H1 (cell line): ENCODE data around the gene ADAMTS4. TPM values are rescaled to one million over a fixed set of nuclear protein-coding genes. Genes with fewer than 3 reads are reported as not detected.

ENCODE experiments used
- CTCF ChIA-PET: fragments of 300-600 bp; sonication (Branson Sonifier 250); formaldehyde crosslinking; loops from one replicate; lab custom pipeline; 2021; ENCODE audit not compliant: partially characterized antibody; lab: Charles Lee
- POLR2A ChIA-PET: fragments of 300-600 bp; sonication (Branson Sonifier 250); formaldehyde crosslinking; loops from one replicate; lab custom pipeline; 2021; ENCODE audit warnings: inconsistent platforms; ENCODE audit not compliant: partially characterized antibody; lab: Charles Lee
- DNase-seq, 2 experiments: peaks; one replicate each; pipeline versions ENCODE4 v3.0.0 to v3.0.0-alpha.2; 2010 to 2022; ENCODE audit warnings: low spot score in 2 of 2, low read depth in 1 of 2, mixed read lengths in 1 of 2
- FAIRE-seq: peaks from 2 replicates; lab custom pipeline; 2011; peaks lifted over from hg19 to GRCh38; lab: Jason Lieb, UNC
- H2AFZ ChIP-seq: 2 replicates; pipeline ENCODE4 v1.8.1; 2012; ENCODE audit warnings: low read length, inconsistent platforms
- H2AK5ac ChIP-seq: 2 replicates; pipeline ENCODE4 v1.6.1; 2013; ENCODE audit warnings: low read depth, low read length
- H2BK120ac ChIP-seq: replicated peaks from 2 replicates; pipeline ENCODE3; 2013; ENCODE audit warnings: low read depth, low read length, inconsistent platforms
- H2BK12ac ChIP-seq: 2 replicates; pipeline ENCODE4 v1.6.1; 2013; ENCODE audit warnings: low read depth, low read length
- H2BK15ac ChIP-seq: 2 replicates; pipeline ENCODE4 v1.6.1; 2013; ENCODE audit warnings: low read length
- H2BK20ac ChIP-seq: 2 replicates; pipeline ENCODE4 v1.6.1; 2013; ENCODE audit warnings: low read length
- H2BK5ac ChIP-seq: 2 replicates; pipeline ENCODE4 v1.6.1; 2013; ENCODE audit warnings: low read depth, low read length
- H3K14ac ChIP-seq: 2 replicates; pipeline ENCODE4 v1.6.1; 2013; ENCODE audit warnings: inconsistent platforms; ENCODE audit not compliant: insufficient read length
- H3K18ac ChIP-seq: 2 replicates; pipeline ENCODE4 v1.6.1; 2013; ENCODE audit warnings: low read length; ENCODE audit errors: extremely low read depth
- H3K23ac ChIP-seq: 2 replicates; pipeline ENCODE4 v1.6.1; 2013; ENCODE audit warnings: inconsistent platforms; ENCODE audit not compliant: insufficient read length
- H3K23me2 ChIP-seq: 2 replicates; pipeline ENCODE4 v1.6.1; 2013; ENCODE audit warnings: low read depth, low read length
- H3K27ac ChIP-seq: 2 replicates; pipeline ENCODE4 v1.6.1; 2011; ENCODE audit warnings: low read depth, low read length, inconsistent platforms
- H3K27me3 ChIP-seq, 4 experiments: replicated peaks in 1 of 4; 1 replicate in 1 of 4; 2 replicates in 3 of 4; pipeline versions ENCODE4 v1.6.1 to v1.8.1; 2011 to 2013; ENCODE audit warnings: low read length in 3 of 4, mild to moderate bottlenecking in 3 of 4, inconsistent platforms in 2 of 4, mixed read lengths in 2 of 4, moderate library complexity in 1 of 4; ENCODE audit not compliant: control insufficient read depth in 3 of 4, insufficient read depth in 3 of 4; ENCODE audit errors: extremely low read depth in 1 of 4
- H3K36me3 ChIP-seq, 4 experiments: 2 replicates each; pipeline versions ENCODE4 v1.6.1 to v1.8.1; 2011 to 2013; ENCODE audit warnings: mild to moderate bottlenecking in 4 of 4, low read length in 3 of 4, moderate library complexity in 2 of 4, control low read depth in 1 of 4, inconsistent platforms in 1 of 4; ENCODE audit not compliant: insufficient read depth in 4 of 4, control insufficient read depth in 2 of 4
- H3K4ac ChIP-seq: replicated peaks from 2 replicates; pipeline ENCODE3; 2013; ENCODE audit warnings: low read length, low read depth, mixed read lengths, inconsistent platforms; ENCODE audit not compliant: insufficient read length
- H3K4me1 ChIP-seq, 4 experiments: replicated peaks in 1 of 4; 1 replicate in 1 of 4; 2 replicates in 3 of 4; pipeline versions ENCODE4 v1.6.1 to v1.8.1; 2011 to 2013; ENCODE audit warnings: low read length in 3 of 4, inconsistent platforms in 2 of 4, mixed read lengths in 1 of 4; ENCODE audit not compliant: insufficient read depth in 4 of 4, control insufficient read depth in 3 of 4
- H3K4me2 ChIP-seq, 2 experiments: 2 replicates each; pipeline versions ENCODE4 v1.6.1 to v1.8.1; 2011 to 2013; ENCODE audit warnings: low read depth in 2 of 2, low read length in 2 of 2, control low read depth in 1 of 2, inconsistent platforms in 1 of 2, mild to moderate bottlenecking in 1 of 2; ENCODE audit not compliant: insufficient read depth in 1 of 2
- H3K4me3 ChIP-seq, 4 experiments: fragments of 200-600, 300-600 bp in 1 of 4; sonication (generic), shearing (Covaris generic), sonication (Bioruptor Twin) in 1 of 4; 2 replicates each; pipeline versions ENCODE4 v1.5.1 to v1.8.1; 2011 to 2016; ENCODE audit warnings: low read length in 4 of 4, low read depth in 3 of 4, control low read depth in 2 of 4, inconsistent platforms in 2 of 4, mild to moderate bottlenecking in 2 of 4, mixed read lengths in 1 of 4, moderate library complexity in 1 of 4; ENCODE audit not compliant: insufficient read depth in 2 of 4; ENCODE audit errors: extremely low read depth in 1 of 4
- H3K56ac ChIP-seq: replicated peaks from 2 replicates; pipeline ENCODE3; 2013; ENCODE audit warnings: low read depth, mild to moderate bottlenecking, mixed read lengths, low read length, inconsistent platforms; ENCODE audit not compliant: insufficient read length
- H3K79me1 ChIP-seq: 2 replicates; pipeline ENCODE4 v1.6.1; 2013; ENCODE audit warnings: low read depth, low read length, control low read depth
- H3K79me2 ChIP-seq, 2 experiments: 2 replicates each; pipeline versions ENCODE4 v1.6.1 to v1.8.1; 2012 to 2013; ENCODE audit warnings: low read length in 2 of 2, mild to moderate bottlenecking in 2 of 2, inconsistent platforms in 1 of 2; ENCODE audit not compliant: insufficient read depth in 2 of 2, control insufficient read depth in 1 of 2
- H3K9ac ChIP-seq, 4 experiments: replicated peaks in 1 of 4; 1 replicate in 1 of 4; 2 replicates in 3 of 4; pipeline versions ENCODE4 v1.6.1 to v1.8.1; 2011 to 2013; ENCODE audit warnings: low read depth in 3 of 4, low read length in 3 of 4, control low read depth in 2 of 4, mild to moderate bottlenecking in 2 of 4, moderate library complexity in 2 of 4, inconsistent platforms in 1 of 4; ENCODE audit errors: extremely low read depth in 1 of 4
- H3K9me3 ChIP-seq, 2 experiments: 2 replicates each; pipeline versions ENCODE4 v1.6.1 to v1.8.1; 2012 to 2013; ENCODE audit warnings: mild to moderate bottlenecking in 2 of 2, moderate library complexity in 2 of 2, control low read depth in 1 of 2, inconsistent platforms in 1 of 2, low read depth in 1 of 2, low read length in 1 of 2, mixed read lengths in 1 of 2; ENCODE audit not compliant: insufficient read depth in 2 of 2
- H4K20me1 ChIP-seq, 2 experiments: replicated peaks in 1 of 2; 2 replicates each; pipeline versions ENCODE3 to v1.8.1; 2011 to 2013; ENCODE audit warnings: inconsistent platforms in 2 of 2, low read length in 2 of 2, mild to moderate bottlenecking in 1 of 2; ENCODE audit not compliant: insufficient read depth in 2 of 2, control insufficient read depth in 1 of 2
- H4K5ac ChIP-seq: 2 replicates; pipeline ENCODE4 v1.6.1; 2013; ENCODE audit warnings: low read length, low read depth, mixed read lengths, inconsistent platforms; ENCODE audit not compliant: insufficient read length
- H4K8ac ChIP-seq: 2 replicates; pipeline ENCODE4 v1.8.0; 2013; ENCODE audit warnings: mild to moderate bottlenecking, moderate library complexity, low read length, inconsistent platforms; ENCODE audit not compliant: insufficient read depth; ENCODE audit errors: extremely low read depth
- H4K91ac ChIP-seq: replicated peaks from 2 replicates; pipeline ENCODE3; 2013; ENCODE audit warnings: low read length, mixed read lengths, inconsistent platforms; ENCODE audit not compliant: insufficient read length
- CBX8 ChIP-seq: fragments of 300-800, 300-1000 bp; sonication (generic); IDR thresholded peaks from 2 replicates; pipeline ENCODE4 v1.7.1; 2016; ENCODE audit warnings: low read depth, low read length, borderline replicate concordance
- CREB1 ChIP-seq: IDR thresholded peaks from 2 replicates; pipeline ENCODE4 v1.6.1; 2012; ENCODE audit warnings: inconsistent platforms
- FOSL1 ChIP-seq: IDR thresholded peaks from 2 replicates; pipeline ENCODE4 v1.6.1; 2011; ENCODE audit warnings: mild to moderate bottlenecking, low read depth, low read length, moderate library complexity; ENCODE audit not compliant: insufficient read depth
- POLR2AphosphoS5 ChIP-seq: IDR thresholded peaks from 2 replicates; pipeline ENCODE4 v1.6.1; 2011; ENCODE audit warnings: low read depth, low read length
- POU5F1 ChIP-seq: IDR thresholded peaks from 2 replicates; pipeline ENCODE4 v1.6.1; 2011; ENCODE audit warnings: low read depth, mild to moderate bottlenecking, low read length, moderate library complexity
- RNF2 ChIP-seq: fragments of 200-900, 300-1000 bp; sonication (generic); IDR thresholded peaks from 2 replicates; pipeline ENCODE4 v1.7.1; 2016; ENCODE audit warnings: borderline replicate concordance, low read depth, mild to moderate bottlenecking, antibody characterized with exemption, low read length; ENCODE audit not compliant: poor library complexity, severe bottlenecking; ENCODE audit errors: missing control alignments
- SAP30 ChIP-seq: fragments of 300-600 bp; sonication (generic); IDR thresholded peaks from 2 replicates; pipeline ENCODE4 v1.7.1; 2012; ENCODE audit warnings: low read length, moderate library complexity, mild to moderate bottlenecking, inconsistent platforms; ENCODE audit not compliant: insufficient read depth, insufficient replicate concordance
- SIN3A ChIP-seq, 2 experiments: IDR thresholded peaks in 1 of 2; conservative IDR thresholded peaks in 1 of 2; 2 replicates each; pipeline ENCODE4 v1.6.1; 2011 to 2012; ENCODE audit warnings: low read length in 2 of 2, improper control_type of control experiment in 1 of 2, low read depth in 1 of 2, mild to moderate bottlenecking in 1 of 2
- TAF1 ChIP-seq: IDR thresholded peaks from 2 replicates; pipeline ENCODE4 v1.6.1; 2011; ENCODE audit warnings: mild to moderate bottlenecking, low read depth, low read length
- WGBS, 2 experiments: shearing (Covaris generic) in 1 of 2; methylation state at CpG; one replicate each; pipeline versions ENCODE4 v1.1.6 to v1.1.7; 2013 to 2015; ENCODE audit warnings: low lambda C conversion rate in 2 of 2, mixed read lengths in 2 of 2, inconsistent platforms in 1 of 2, low coverage in 1 of 2, missing lambda C conversion rate in 1 of 2; ENCODE audit not compliant: insufficient replicate concordance in 2 of 2, insufficient coverage in 1 of 2, insufficient read length in 1 of 2; ENCODE audit errors: extremely low coverage in 1 of 2, missing lambda C conversion rate in 1 of 2; 5-methylcytosine and 5-hydroxymethylcytosine counted together
- polyA plus RNA-seq, 7 experiments: library from polyadenylated mRNA; depleted of rRNA in 3 of 7; stranded (reverse) in 5 of 7; unstranded in 2 of 7; fragments of >200 nt in 5 of 7; fragments of 200-250 nt in 2 of 7; gene quantifications; 1 replicate in 5 of 7; 2 replicates in 1 of 7; 4 replicates in 1 of 7; pipeline versions ENCODE4 v1.2.1 to v1.2.3, GENCODE V29; 2011 to 2013; ENCODE audit warnings: missing spikeins in 2 of 7, mixed read lengths in 2 of 7
- total RNA-seq: library from RNA; stranded (reverse); fragmentation: NEBNext Ultra II Directional; extraction: Animal tissue kit (Norgen Biotek cat#: 25700); gene quantifications from 2 replicates; pipeline ENCODE4 v1.2.1, GENCODE V29; 2021

Gene ADAMTS4
- total and polyA plus RNA-seq, 2 of the 8 experiments (the other 6 are each of a cell fraction or from before 2014, with no cell fraction given) = 4.6 to 7.2 TPM

DNA sequence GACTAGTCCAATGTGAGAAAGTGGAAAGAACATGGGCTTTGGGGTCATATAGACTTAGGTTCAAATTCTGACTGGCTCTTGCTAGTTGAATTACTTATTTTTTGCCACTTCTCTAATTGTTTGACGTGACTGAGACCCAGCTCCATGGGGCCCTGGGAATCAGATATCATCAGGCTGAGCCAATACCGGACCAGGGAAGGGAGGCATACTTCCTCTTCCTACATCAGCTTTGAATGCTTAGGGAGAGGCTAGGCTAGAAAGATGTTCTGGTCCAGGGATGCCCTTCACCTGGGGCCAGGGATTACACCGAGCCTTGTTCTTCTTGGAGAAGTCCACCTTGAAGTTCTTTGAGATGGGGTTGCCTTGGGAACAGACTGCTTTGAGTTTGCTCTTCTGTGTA, 42.8 kb upstream of the ADAMTS4 start:
- Histone ChIP-seq H3K23ac (no peak overlapping the region), H3K9ac (no peak overlapping the region), H3K4me3 (no peak overlapping the region), H3K9me3 (no peaks in the 10 kb centered on the region), H3K18ac (no peak overlapping the region), H2BK5ac (no peak overlapping the region), H3K56ac (no peak overlapping the region), H2BK20ac (no peak overlapping the region), H3K79me1 (no peaks in the 10 kb centered on the region), H4K8ac (no peak overlapping the region), H3K36me3 (no peaks in the 10 kb centered on the region), H3K14ac (no peak overlapping the region), H3K23me2 (no peaks in the 10 kb centered on the region), H3K79me2 (no peaks in the 10 kb centered on the region), H2BK12ac (no peak overlapping the region), H2AFZ (no peak overlapping the region), H2AK5ac (no peak overlapping the region), H3K4me1 (no peaks in the 10 kb centered on the region), H2BK15ac (no peak overlapping the region), H3K4me2 (no peak overlapping the region), H3K27ac (no peak overlapping the region), H3K4ac (no peak overlapping the region), H4K5ac (no peak overlapping the region), H3K27me3 (no peaks in the 10 kb centered on the region), H2BK120ac (no peak overlapping the region), H4K91ac (no peak overlapping the region), H4K20me1 (no peaks in the 10 kb centered on the region)
- FAIRE-seq (no peak), DNase-seq (no peak)
- ChIA-PET CTCF (interaction anchor here (0.7 to 8.6 kb wide), 5 partner anchors 9 to 141 kb away, joined by 3 to 84 read pairs (median 3); partner anchors contain the start of gene TOMM40L), POLR2A (no interaction called here)
- TF ChIP-seq CREB1 (no peak), POU5F1 (no peak), RNF2 (no peak), SIN3A (conservative IDR thresholded peaks at IDR 0.05 in 1 of 2, IDR thresholded peaks at IDR 0.05 in 1 of 2; ENCODE audit: low read depth in 1 of 2, low read length in 2 of 2) (no peak), POLR2AphosphoS5 (no peak), SAP30 (no peak), CBX8 (no peak), FOSL1 (no peak), TAF1 (no peak)
- WGBS, 2 experiments = 90% methylated on average over 3 of the region's 3 CpGs; no CpG with 5 or more reads in 1 of the 2 experiments
